Inflammatory macrophage treated with lipopolysaccharide for 4 hours (primary cell): ENCODE results near the gene TMEM255B.
"Not testable (repeated sequence)": the region's sequence is repeated elsewhere in the genome, so short reads cannot be mapped to it uniquely, and the experiment has no call there.

Source experiments
- DNase-seq: peaks from one replicate; pipeline ENCODE4 v3.0.0-alpha.2; 2020

TMEM255B gene

DNA sequence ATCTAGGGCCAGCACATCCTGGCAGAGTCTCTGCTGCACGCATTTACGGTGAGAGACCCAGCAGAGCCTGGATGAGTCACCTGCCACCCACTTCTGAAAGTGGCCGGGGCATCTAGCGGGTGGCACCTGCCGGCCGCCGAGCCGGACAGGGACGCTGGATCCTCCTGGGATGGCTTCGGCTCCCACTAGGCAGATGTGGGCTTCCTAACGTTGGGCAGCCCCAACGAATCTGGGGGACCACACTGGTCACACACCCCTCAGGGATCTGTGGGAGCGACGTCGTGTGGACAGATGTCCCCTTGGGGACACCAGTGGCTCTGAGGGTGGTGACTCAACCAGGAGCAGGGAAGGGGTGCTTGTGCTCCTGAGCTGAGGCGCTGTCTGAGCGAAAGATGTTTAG, 32.2 kb downstream of the TMEM255B start:
- DNase-seq = no peak

DNA sequence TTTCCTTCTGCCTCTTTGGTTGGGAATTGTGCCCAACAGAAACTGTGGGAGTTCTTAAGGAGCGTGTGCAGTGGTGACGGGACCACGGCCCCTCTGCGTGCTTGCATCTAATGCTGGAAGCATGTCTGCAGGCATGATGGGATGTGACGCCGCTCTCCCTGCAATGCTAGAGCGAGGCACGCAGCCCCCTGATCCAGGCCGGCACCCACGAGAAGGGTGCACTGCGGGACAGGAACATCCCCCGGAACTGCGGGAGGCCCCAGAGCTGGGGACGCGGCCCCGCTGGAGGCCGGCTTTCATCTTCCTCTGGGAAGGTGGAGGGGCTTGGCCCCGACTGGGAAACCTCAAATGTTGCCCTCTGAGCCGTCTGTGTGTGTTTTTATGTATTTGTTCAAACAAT, 32.7 kb downstream of the TMEM255B start:
- DNase-seq = no peak

DNA sequence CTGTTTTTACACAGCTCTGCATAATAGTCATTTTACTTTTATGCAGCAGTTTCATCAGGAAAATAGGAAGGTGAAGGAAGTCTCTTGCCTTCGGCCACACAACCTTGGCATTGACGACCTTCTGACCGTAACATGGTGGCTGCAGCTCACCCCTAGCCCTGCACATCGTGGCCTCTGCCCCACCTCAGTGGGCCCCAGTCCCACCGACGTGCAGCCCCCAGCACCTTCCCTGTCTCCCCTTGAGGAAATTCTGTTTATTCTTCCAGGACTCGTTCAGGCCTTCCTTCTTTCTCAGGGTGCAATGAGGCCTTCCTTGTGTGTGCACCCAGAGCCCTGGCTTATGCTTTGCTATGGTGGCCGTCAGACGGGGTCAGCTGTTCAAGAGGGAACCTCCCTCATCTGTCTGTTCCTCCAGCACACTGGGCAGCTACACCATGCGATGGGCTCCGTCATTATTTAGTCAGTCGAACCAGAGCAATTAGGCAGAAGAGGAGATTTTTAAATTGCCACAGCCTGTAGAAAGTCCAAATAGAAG, 33.3 kb downstream of the TMEM255B start:
- DNase-seq = no peak

DNA sequence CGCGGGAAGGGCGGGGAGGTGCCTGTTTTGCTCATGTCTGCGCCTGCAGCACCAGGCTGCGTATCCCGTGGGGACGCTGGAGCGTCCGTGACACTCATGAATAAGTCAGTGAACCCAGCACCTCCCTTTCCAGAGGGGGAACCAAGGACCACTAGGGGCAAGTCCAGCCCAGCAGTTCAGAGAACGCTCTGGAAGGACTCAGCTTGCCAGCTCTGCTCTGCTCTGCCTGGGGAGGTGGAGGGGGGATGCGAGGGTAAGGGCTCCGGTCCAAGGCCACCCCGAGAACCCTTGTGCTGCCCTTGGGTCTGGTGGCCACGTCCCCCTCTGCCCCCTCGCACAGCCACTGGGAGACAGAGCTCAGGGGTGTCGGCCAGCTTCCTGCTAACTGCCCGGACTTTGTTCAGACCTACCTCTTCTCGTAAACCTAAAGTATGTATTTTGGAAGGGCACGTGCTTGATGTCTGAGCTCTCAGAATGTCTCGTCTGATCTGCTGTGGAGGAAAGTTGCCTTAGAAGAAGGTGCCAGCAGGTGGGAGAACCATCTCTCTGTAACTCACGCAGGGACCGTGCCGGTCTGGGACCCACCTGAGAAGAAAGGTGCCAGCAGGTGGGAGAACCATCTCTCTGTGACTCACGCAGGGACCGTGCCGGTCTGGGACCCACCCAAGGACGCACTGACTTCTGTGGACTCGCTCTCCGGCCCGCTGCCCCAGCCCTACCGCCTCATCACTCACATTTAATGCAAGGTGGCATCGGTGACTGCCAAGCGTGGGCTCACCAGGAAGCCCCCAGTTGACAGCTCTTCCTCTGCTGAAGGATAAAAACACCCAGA, 34.1 kb downstream of the TMEM255B start:
- no peak for DNase-seq

GRCh38 chr13:113793718-113794085, 34.7 kb downstream of the TMEM255B start:
- DNase-seq = no peak

DNA sequence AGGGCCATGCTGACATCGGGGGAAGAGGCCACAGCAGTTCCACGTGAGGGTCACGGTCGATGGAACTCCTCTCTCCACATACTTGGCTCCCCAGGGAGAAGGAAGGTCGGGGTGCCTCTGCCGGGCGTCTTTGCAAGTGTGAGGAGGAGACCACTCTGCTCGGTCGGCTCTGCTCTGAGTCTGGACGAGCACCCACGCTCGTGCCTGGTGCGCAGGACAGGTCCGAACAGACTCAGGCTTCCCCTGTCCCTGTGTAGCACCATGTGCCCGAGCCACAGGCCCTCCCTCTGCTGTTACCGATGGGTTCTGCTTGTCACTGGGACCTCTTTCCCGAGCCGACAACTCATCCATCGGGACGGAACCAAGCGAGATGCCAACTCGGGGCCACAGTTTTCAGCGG, 35.1 kb downstream of the TMEM255B start:
- DNase-seq = no peak

DNA sequence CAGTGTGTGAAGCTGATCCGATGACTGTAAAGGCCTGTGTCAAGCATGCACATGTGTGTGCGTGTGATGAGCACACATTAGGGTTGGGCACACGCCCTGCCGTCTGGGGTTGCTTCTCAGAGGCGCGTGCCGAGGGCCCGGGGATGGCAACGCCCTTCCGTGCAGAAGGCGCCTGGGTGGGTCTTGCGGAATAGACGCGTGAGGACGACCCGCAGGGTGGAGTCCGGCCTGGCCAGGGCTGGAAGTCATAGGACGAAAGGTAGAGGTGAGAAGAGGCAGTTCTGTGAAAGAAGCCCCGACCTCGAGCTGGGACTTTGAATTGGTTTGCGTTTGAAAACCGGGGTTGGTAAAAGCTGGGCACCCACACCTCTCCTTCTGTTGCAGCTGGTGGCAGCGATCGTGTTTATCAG, 35.7 kb downstream of the TMEM255B start:
- no peak for DNase-seq

GRCh38 chr13:113795362-113795761, 36.3 kb downstream of the TMEM255B start:
- not testable (repeated sequence) for DNase-seq

- no peak for DNase-seq
Observed at GRCh38 chr13:113796211-113796963, 37.4 kb downstream of the TMEM255B start.

- DNase-seq = no peak
Observed at GRCh38 chr13:113796964-113797676, 38.1 kb downstream of the TMEM255B start.

DNA sequence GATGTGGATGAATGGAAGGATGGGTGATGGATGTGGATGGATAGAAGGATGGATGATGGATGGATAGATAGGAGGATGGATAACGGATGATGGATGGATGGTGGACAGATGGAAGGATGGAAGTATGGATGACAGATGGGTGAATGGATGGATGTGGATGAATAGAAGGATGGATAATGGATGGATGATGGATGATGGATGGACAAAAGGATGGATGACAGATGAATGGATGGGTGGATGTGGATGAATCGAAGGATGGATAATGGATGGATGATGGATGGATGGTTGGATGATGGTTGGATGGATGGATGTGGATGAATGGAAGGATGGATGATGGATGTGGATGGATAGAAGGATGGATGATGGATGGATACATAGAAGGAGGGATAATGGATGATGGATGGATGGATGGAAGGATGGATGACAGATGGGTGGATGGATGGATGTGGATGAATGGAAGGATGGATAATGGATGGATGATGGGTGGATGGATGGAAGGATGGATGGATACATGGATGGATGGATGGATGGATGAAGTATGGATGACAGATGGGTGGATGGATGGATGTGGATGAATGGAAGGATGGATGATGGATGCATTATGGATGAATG, 39.3 kb downstream of the TMEM255B start:
- DNase-seq = no peak

DNA sequence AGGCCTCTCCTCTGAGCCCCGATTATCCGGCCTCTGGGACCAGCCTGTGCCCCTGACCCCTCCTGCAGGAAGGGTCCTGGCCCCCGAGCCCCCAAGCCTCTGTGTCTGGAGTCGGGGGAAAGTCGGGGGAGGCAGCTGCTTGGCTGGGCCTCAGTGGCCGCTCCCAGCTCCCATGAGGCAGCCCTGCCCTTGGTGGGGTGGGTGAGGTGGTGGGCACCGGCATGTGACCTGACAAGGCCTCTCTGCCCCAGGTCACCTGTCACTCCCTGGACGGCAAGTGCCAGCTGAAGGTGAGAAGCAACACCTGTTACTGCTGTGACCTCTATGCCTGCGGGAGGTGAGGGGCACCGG, 41.5 kb downstream of the TMEM255B start:
- DNase-seq = no peak

DNA sequence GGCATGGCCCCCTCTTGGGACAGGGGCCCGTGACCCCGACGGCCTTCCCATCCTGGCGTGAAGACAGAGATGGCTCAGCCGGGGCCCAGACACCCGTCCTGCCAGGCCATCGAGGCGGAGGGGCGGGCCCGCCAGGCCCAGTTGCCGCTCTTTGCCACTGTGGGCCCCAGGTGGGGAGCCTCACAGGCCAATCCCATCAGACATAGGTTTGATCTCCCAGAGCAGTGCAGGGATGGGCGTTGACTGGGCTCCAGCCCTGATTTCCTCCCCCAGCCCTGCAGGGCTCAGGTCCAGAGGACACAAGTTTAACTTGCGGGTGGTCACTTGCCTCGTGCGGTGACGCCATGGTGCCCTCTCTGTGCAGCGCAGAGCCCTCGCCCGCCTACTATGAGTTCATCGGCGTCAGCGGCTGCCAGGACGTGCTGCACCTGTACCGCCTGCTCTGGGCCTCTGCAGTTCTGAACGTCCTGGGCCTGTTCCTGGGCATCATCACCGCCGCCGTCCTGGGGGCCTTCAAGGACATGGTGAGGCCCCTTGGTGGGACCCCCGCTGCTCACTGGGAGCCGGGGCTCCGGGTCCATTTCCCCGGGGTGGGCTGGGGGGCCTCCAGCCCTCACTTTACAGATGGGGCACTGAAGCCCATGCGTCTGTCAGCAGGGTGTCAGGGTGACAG, 42.4 kb downstream of the TMEM255B start:
- DNase-seq = no peak

DNA sequence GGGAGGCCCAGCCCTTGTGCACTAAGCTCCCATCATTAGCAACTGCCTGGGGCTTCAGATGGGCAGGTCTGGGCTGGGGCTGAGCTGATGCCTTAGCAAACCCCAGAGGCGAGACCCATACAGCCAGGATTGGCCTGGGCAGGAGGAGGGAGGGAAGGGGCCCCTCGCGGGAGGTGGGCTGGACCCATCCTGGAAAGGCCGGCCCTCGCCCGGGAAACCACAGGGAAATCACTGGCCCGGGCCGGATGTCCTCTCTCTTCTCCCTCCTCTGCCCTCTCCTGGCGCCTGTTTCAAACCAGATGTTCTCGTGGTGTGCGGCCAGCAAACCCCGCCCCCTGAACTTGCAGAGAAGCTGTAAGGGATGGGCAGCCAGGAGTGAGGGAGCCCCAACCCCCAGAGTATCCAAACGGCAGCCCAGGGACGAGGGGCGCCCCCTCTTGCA, 43.1 kb downstream of the TMEM255B start:
- DNase-seq = no peak

DNA sequence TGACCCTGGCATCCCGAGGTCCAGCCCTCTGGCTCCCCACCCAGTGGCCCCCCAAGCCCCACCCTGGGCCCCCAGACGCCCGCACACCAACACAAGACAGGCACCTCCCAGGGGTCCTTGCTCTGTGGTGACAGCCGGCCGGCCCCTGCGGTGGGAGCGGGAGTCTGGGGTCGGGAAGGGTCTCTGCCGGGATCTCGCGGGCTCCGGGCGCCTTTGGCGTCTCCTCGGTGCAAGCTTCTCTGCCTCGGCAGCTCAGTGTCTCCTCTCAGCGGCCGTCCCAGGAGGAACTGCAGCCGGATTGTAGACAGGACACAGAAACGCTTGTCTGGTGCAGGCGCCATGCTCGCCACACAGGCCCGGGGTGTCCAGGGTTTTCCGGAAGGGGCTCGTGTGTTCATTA, 43.7 kb downstream of the TMEM255B start:
- DNase-seq = no peak

GRCh38 chr13:113803409-113804016, 44.5 kb downstream of the TMEM255B start:
- no peak for DNase-seq

DNA sequence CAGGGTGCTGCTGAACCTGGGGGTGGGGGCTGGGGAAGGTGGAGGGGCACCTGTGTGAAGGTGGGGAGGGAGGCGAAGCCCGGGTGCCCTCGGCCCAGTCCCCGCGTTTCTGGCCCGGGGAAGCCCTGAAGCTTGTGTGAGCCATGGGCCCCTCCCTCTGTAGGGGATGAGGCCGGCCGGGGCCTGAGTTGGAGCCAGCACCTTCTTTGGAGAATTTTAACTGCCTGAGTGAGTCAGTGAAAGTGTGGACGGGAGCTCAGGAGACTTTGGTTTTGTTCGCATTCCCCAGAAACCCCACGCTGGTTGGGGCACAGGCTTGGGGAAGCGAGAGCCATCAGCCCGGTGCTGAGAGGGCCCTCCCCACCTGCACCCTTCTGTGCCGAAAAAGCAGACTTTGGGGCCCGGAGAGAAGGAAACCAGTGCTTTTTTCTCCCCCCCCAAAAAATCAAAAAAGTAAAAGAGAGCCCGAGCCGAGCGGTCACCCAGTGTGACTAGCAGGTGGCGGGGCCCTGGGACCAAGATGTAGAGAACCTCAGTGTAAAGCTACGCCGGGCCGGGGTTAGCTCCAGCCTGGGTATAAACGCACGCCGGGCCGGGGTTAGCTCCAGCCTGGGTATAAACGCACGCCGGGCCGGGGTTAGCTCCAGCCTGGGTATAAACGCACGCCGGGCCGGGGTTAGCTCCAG, 45.1 kb downstream of the TMEM255B start:
- DNase-seq = no peak

GRCh38 chr13:113804703-113805430, 45.8 kb downstream of the TMEM255B start:
- no peak for DNase-seq

- DNase-seq = no peak
Observed at GRCh38 chr13:113805431-113806103, 46.5 kb downstream of the TMEM255B start.

- no peak for DNase-seq
Observed at GRCh38 chr13:113806104-113806471, 47.1 kb downstream of the TMEM255B start.
